Gastroesophageal sphincter (tissue), 3 donors: ENCODE results near the gene FOSL1.

Experiments used
- CTCF ChIP-seq, 4 experiments: fragments of 200-600 bp in 2 of 4; fragments of 450-650 bp in 2 of 4; sonication (generic) in 1 of 4; IDR thresholded peaks; one replicate each; pipeline ENCODE4 v1.5.1; 2017 to 2019; ENCODE audit warnings: antibody characterized with exemption in 4 of 4, mild to moderate bottlenecking in 2 of 4, moderate library complexity in 2 of 4
- EP300 ChIP-seq: sonication (generic); formaldehyde crosslinking; IDR thresholded peaks from one replicate; pipeline ENCODE4 v1.6.1; 2017; ENCODE audit warnings: antibody characterized with exemption, mild to moderate bottlenecking
- POLR2AphosphoS5 ChIP-seq: sonication (generic); formaldehyde crosslinking; IDR thresholded peaks from one replicate; pipeline ENCODE4 v1.6.1; 2017; ENCODE audit warnings: antibody characterized with exemption

DNA sequence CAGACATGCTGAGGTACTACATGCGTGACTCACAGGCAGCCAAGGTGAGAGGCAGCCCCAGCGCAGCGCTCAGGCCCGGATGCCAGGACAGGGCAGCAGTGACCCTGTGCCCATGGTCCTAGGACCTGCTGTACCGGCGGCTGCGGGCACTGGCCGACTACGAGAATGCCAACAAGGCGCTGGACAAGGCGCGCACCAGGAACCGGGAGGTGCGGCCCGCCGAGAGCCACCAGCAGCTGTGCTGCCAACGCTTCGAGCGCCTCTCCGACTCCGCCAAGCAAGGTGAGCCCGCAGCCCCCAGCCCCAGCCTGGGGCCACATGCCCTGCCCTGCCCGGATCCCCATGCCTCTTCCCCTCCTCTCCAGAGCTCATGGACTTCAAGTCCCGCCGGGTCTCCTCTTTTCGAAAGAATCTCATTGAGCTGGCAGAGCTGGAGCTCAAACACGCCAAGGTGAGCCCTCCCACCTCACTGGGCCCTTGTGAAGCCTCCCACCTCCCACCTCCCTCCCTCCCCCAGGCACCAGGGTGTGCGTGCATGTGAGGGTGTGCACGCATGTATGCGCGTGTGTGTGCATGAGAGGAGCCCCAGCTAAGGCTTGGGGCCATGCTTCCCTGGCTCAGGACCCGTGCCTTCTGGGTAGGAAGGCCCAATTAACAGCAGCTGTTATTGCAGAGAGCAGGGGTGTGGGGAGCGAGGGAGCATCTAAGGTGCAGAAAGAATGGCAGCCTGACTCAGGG, 47.5 kb downstream of the FOSL1 start:
- TF ChIP-seq POLR2AphosphoS5 (no peak), EP300 (no peak), CTCF (IDR thresholded peaks at IDR 0.05) (no peak)
